HepG2 (cell line): ENCODE measurements around the gene SMOC1. TPM values are rescaled to one million over a fixed set of nuclear protein-coding genes. Genes with fewer than 3 reads are reported as not detected.

Experiments
- ATAC-seq: fragments of 200-7000 bp; cut with Tn5 transposase; 3 replicates; pipeline ENCODE4 v1.9.1; 2020; ENCODE audit warnings: mild to moderate bottlenecking, moderate library complexity
- BruUV-seq: library from RNA; stranded (reverse); fragments of 400-500 nt; replicated peaks from 2 replicates; lab custom pipeline; 2021; lab: Mats Ljungman, UMichigan
- CTCF ChIA-PET: fragments of 300-600 bp; formaldehyde crosslinking; extraction: SDS; loops from one replicate; lab custom pipeline; 2021; ENCODE audit warnings: low total read pairs, inconsistent platforms, low intra/inter-chr PET ratio; lab: Yijun Ruan, JAX
- POLR2A ChIA-PET: fragments of 350-600 bp; sonication (Branson Sonifier 250); formaldehyde crosslinking; loops from one replicate; lab custom pipeline; 2020; ENCODE audit warnings: antibody characterized with exemption, inconsistent platforms; lab: Yijun Ruan, JAX
- DNase-seq: peaks from one replicate; pipeline ENCODE4 v3.0.0-alpha.2; 2015; ENCODE audit warnings: low spot score
- FAIRE-seq: peaks from 3 replicates; lab custom pipeline; 2011; peaks lifted over from hg19 to GRCh38; lab: Jason Lieb, UNC
- H2AFZ ChIP-seq: one replicate; pipeline ENCODE4 v1.6.1; 2011; ENCODE audit warnings: low read length, inconsistent platforms
- H3K27ac ChIP-seq: fragments of 300-600 bp; 3 replicates; pipeline ENCODE4 v1.8.0; 2011; ENCODE audit warnings: mixed run types, mild to moderate bottlenecking, mixed read lengths, low read length, inconsistent platforms; ENCODE audit not compliant: insufficient read depth; ENCODE audit errors: extremely low read length
- H3K27me3 ChIP-seq, 2 experiments: fragments of 200-600 bp in 1 of 2; 2 replicates in 1 of 2; 3 replicates in 1 of 2; pipeline versions ENCODE4 v1.6.0 to v1.8.0; 2011; ENCODE audit warnings: low read length in 2 of 2, mild to moderate bottlenecking in 2 of 2, moderate library complexity in 2 of 2, inconsistent platforms in 1 of 2; ENCODE audit not compliant: insufficient read depth in 2 of 2, control insufficient read depth in 1 of 2
- H3K36me3 ChIP-seq, 2 experiments: fragments of 200-600 bp in 1 of 2; replicated peaks in 1 of 2; 2 replicates in 1 of 2; 3 replicates in 1 of 2; pipeline versions ENCODE4 v1.5.1 to v1.8.0; 2011; ENCODE audit warnings: low read length in 2 of 2, inconsistent platforms in 1 of 2; ENCODE audit not compliant: insufficient read depth in 2 of 2, control insufficient read depth in 1 of 2
- H3K4me1 ChIP-seq: 2 replicates; pipeline ENCODE4 v1.5.1; 2012; ENCODE audit warnings: low read length, inconsistent platforms; ENCODE audit not compliant: insufficient read depth
- H3K4me2 ChIP-seq: 2 replicates; pipeline ENCODE4 v1.6.0; 2011; ENCODE audit warnings: low read depth, low read length, inconsistent platforms
- H3K4me3 ChIP-seq, 3 experiments: fragments of 200-600 bp in 1 of 3; sonication (generic), shearing (Covaris generic) in 1 of 3; replicated peaks in 1 of 3; 2 replicates each; pipeline ENCODE4 v1.5.1; 2011 to 2016; ENCODE audit warnings: low read length in 3 of 3, inconsistent platforms in 2 of 3, low read depth in 2 of 3, mild to moderate bottlenecking in 2 of 3, control low read depth in 1 of 3, mixed read lengths in 1 of 3; ENCODE audit not compliant: insufficient read depth in 1 of 3
- H3K79me2 ChIP-seq: one replicate; pipeline ENCODE4 v1.6.1; 2011; ENCODE audit warnings: low read length, inconsistent platforms; ENCODE audit not compliant: insufficient read depth
- H3K9ac ChIP-seq: 2 replicates; pipeline ENCODE4 v1.6.0; 2011; ENCODE audit warnings: mild to moderate bottlenecking, low read depth, low read length, inconsistent platforms; ENCODE audit not compliant: insufficient read depth
- H3K9me3 ChIP-seq: 2 replicates; pipeline ENCODE4 v1.5.1; 2012; ENCODE audit warnings: mild to moderate bottlenecking, low read length
- H4K20me1 ChIP-seq: 2 replicates; pipeline ENCODE4 v1.6.0; 2011; ENCODE audit warnings: inconsistent platforms, mild to moderate bottlenecking, low read length, moderate library complexity; ENCODE audit not compliant: insufficient read depth
- ARNTL ChIP-seq: sonication (generic); formaldehyde crosslinking; IDR thresholded peaks from 2 replicates; pipeline ENCODE4 v1.4.0; 2020; ENCODE audit warnings: mild to moderate bottlenecking, missing genetic modification reagents
- ATRX ChIP-seq: sonication (generic); formaldehyde crosslinking; IDR thresholded peaks from 2 replicates; pipeline ENCODE4 v1.4.0; 2020; ENCODE audit warnings: missing genetic modification reagents, borderline replicate concordance
- ERF ChIP-seq: IDR thresholded peaks from 2 replicates; pipeline ENCODE4 v1.6.1; 2018; ENCODE audit warnings: missing biosample characterization, missing genetic modification reagents
- IRX3 ChIP-seq: sonication (generic); formaldehyde crosslinking; IDR thresholded peaks from 2 replicates; pipeline ENCODE4 v1.8.1; 2023; ENCODE audit warnings: mild to moderate bottlenecking, low read depth, missing genetic modification reagents, borderline replicate concordance
- POLR2AphosphoS2 ChIP-seq: IDR thresholded peaks from 2 replicates; pipeline ENCODE4 v1.6.1; 2011; ENCODE audit warnings: low read depth, low read length, improper control_type of control experiment
- ZNF143 ChIP-seq: sonication (generic); formaldehyde crosslinking; IDR thresholded peaks from 2 replicates; pipeline ENCODE4 v1.4.0; 2020; ENCODE audit warnings: missing genetic modification reagents
- ZNF274 ChIP-seq: sonication (generic); formaldehyde crosslinking; IDR thresholded peaks from 2 replicates; pipeline ENCODE4 v1.5.1; 2020; ENCODE audit warnings: mild to moderate bottlenecking, missing genetic modification reagents
- ZNF335 ChIP-seq: sonication (generic); formaldehyde crosslinking; IDR thresholded peaks from 2 replicates; pipeline ENCODE4 v1.4.0; 2020; ENCODE audit warnings: missing genetic modification reagents
- ZNF460 ChIP-seq: sonication (generic); formaldehyde crosslinking; IDR thresholded peaks from 2 replicates; pipeline ENCODE4 v1.5.1; 2020; ENCODE audit warnings: missing genetic modification reagents, mild to moderate bottlenecking, borderline replicate concordance
- WGBS: methylation state at CpG from one replicate; pipeline ENCODE4 v1.1.6; 2017; ENCODE audit warnings: low lambda C conversion rate; 5-methylcytosine and 5-hydroxymethylcytosine counted together
- in situ Hi-C: cut with HindIII; loops from 2 replicates; pipeline ENCODE4 v1.10.0; 2017; ENCODE audit warnings: low pct_unique_long_range_greater_than_20kb; ENCODE audit not compliant: extremely low pct_ligation_motif_present
- intact Hi-C: fragments of 100-400 bp; cut with micrococcal nuclease; formaldehyde crosslinking; loops from one replicate; pipeline ENCODE4 v1.10.0; 2022; ENCODE audit not compliant: unreplicated experiment
- polyA plus RNA-seq, 8 experiments: library from polyadenylated mRNA; depleted of rRNA in 3 of 8; stranded (reverse) in 7 of 8; unstranded in 1 of 8; fragments of >200 nt; fragmentation: Illumina TruSeq in 4 of 8; extraction: Trizol in 4 of 8; gene quantifications; 2 replicates each; pipeline versions ENCODE4 v1.2.1 to v1.2.3, GENCODE V29; 2011 to 2016; ENCODE audit warnings: low read depth in 4 of 8, missing spikeins in 1 of 8, mixed read lengths in 1 of 8; ENCODE audit not compliant: insufficient read depth in 1 of 8
- total RNA-seq, 5 experiments: library from RNA; depleted of rRNA; stranded (reverse); fragments of >200 nt; fragmentation: Illumina TruSeq; extraction: Trizol; gene quantifications; 2 replicates each; pipeline ENCODE4 v1.2.3, GENCODE V29; 2016; ENCODE audit warnings: low read depth in 1 of 5
- TF ChIP-seq, protein P1 (sequence below): sonication (generic); formaldehyde crosslinking; IDR thresholded peaks from 2 replicates; pipeline ENCODE4 v1.4.0; 2020; ENCODE audit warnings: mild to moderate bottlenecking, missing genetic modification reagents
- TF ChIP-seq, protein P2 (sequence below): sonication (generic); formaldehyde crosslinking; IDR thresholded peaks from 2 replicates; pipeline ENCODE4 v1.4.0; 2020; ENCODE audit warnings: missing genetic modification reagents, borderline replicate concordance

The SMOC1 gene
- total and polyA plus RNA-seq, 2 of the 13 experiments (the other 11 are each of a cell fraction or from before 2014, with no cell fraction given) = 17.8 to 35.6 TPM

DNA sequence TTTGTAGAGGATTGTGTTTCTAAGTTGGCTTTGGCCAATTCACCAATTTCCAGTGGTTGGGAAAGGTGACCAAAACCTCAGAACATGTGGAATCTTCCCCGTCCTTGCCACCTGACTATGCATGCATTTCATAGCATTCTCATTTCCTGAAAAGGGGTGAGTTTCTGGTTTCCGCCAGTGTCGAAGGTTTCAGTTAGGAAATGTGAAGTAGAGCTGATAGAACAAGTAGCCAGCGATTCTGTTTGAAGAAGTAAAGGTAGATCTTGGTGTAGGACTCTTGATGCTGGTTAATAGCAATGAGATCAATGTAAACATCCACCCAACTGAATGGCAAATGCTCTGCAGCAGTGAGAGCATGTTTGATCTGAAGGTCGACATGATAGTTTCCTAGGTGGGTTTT lies 15.9 kb downstream of the SMOC1 start:
- H3K27ac ChIP-seq = no peak overlapping the region
- H3K4me3 ChIP-seq = no peak overlapping the region
- POLR2A ChIA-PET = interaction anchor here (4.7 kb wide), 1 partner anchor 15 kb away, joined by 21 read pairs; the partner anchor contains the start of gene SMOC1
- peaks cover 19% of the 10 kb centered on the region for H3K4me1 ChIP-seq
- H3K9me3 ChIP-seq = no peaks in the 10 kb centered on the region
- no peak overlapping the region for H3K9ac ChIP-seq
- no TSS peak for BruUV-seq
- no peaks in the 10 kb centered on the region for H3K27me3 ChIP-seq
- H3K79me2 ChIP-seq = peaks cover 84% of the 10 kb centered on the region
- in situ Hi-C loops = no loop called here
- H2AFZ ChIP-seq = no peak overlapping the region
- 92% methylated on average over 5 of the region's 5 CpGs for WGBS
- H3K4me2 ChIP-seq = no peak overlapping the region
- DNase-seq (no peak), FAIRE-seq (no peak), ATAC-seq (no peak)
- intact Hi-C loops = no loop called here
- no peaks in the 10 kb centered on the region; a peak in 1 of 5 replicates for H3K36me3 ChIP-seq
- no peaks in the 10 kb centered on the region for H4K20me1 ChIP-seq
- TF ChIP-seq ERF (CRISPR knock-in tag) (no peak), IRX3 (CRISPR knock-in tag) (no peak), ZNF143 (CRISPR knock-in tag) (no peak), ARNTL (CRISPR knock-in tag) (no peak), ATRX (CRISPR knock-in tag) (no peak), ZNF335 (no peak), POLR2AphosphoS2 (no peak), ZNF460 (CRISPR knock-in tag) (no peak), ZNF274 (CRISPR knock-in tag) (no peak)
- TF ChIP-seq, protein P1, sequence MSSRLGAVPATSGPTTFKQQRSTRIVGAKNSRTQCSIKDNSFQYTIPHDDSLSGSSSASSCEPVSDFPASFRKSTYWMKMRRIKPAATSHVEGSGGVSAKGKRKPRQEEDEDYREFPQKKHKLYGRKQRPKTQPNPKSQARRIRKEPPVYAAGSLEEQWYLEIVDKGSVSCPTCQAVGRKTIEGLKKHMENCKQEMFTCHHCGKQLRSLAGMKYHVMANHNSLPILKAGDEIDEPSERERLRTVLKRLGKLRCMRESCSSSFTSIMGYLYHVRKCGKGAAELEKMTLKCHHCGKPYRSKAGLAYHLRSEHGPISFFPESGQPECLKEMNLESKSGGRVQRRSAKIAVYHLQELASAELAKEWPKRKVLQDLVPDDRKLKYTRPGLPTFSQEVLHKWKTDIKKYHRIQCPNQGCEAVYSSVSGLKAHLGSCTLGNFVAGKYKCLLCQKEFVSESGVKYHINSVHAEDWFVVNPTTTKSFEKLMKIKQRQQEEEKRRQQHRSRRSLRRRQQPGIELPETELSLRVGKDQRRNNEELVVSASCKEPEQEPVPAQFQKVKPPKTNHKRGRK = no peak
- TF ChIP-seq, protein P2, sequence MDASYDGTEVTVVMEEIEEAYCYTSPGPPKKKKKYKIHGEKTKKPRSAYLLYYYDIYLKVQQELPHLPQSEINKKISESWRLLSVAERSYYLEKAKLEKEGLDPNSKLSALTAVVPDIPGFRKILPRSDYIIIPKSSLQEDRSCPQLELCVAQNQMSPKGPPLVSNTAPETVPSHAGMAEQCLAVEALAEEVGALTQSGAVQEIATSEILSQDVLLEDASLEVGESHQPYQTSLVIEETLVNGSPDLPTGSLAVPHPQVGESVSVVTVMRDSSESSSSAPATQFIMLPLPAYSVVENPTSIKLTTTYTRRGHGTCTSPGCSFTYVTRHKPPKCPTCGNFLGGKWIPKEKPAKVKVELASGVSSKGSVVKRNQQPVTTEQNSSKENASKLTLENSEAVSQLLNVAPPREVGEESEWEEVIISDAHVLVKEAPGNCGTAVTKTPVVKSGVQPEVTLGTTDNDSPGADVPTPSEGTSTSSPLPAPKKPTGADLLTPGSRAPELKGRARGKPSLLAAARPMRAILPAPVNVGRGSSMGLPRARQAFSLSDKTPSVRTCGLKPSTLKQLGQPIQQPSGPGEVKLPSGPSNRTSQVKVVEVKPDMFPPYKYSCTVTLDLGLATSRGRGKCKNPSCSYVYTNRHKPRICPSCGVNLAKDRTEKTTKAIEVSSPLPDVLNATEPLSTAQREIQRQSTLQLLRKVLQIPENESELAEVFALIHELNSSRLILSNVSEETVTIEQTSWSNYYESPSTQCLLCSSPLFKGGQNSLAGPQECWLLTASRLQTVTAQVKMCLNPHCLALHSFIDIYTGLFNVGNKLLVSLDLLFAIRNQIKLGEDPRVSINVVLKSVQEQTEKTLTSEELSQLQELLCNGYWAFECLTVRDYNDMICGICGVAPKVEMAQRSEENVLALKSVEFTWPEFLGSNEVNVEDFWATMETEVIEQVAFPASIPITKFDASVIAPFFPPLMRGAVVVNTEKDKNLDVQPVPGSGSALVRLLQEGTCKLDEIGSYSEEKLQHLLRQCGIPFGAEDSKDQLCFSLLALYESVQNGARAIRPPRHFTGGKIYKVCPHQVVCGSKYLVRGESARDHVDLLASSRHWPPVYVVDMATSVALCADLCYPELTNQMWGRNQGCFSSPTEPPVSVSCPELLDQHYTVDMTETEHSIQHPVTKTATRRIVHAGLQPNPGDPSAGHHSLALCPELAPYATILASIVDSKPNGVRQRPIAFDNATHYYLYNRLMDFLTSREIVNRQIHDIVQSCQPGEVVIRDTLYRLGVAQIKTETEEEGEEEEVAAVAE (CRISPR knock-in tag) = no peak
- CTCF ChIA-PET = no interaction called here
